ENCODE results near the gene C1QTNF7.

DNA sequence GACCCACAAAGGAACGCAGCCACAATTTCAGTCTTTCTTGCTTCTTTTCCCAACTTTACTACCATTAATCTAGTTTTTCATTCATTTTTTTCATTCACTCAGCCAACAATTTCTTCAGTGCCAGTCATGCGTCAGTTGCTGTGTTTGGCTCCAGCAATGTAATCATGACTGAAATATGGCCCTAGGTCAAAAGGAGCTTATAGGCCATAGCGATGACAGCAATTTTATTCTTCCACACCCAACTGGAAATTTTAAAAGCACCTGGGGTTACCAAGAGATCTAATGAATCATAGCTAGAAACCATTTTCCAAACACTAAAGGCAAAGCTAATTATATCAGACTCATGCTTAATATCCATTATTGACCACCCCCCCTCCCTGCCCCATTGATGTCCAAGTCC, 29.8 kb upstream of the C1QTNF7 start:
- no peak for TF ChIP-seq POLR2A (IDR thresholded peaks at IDR 0.05)
- TF ChIP-seq, protein P1, sequence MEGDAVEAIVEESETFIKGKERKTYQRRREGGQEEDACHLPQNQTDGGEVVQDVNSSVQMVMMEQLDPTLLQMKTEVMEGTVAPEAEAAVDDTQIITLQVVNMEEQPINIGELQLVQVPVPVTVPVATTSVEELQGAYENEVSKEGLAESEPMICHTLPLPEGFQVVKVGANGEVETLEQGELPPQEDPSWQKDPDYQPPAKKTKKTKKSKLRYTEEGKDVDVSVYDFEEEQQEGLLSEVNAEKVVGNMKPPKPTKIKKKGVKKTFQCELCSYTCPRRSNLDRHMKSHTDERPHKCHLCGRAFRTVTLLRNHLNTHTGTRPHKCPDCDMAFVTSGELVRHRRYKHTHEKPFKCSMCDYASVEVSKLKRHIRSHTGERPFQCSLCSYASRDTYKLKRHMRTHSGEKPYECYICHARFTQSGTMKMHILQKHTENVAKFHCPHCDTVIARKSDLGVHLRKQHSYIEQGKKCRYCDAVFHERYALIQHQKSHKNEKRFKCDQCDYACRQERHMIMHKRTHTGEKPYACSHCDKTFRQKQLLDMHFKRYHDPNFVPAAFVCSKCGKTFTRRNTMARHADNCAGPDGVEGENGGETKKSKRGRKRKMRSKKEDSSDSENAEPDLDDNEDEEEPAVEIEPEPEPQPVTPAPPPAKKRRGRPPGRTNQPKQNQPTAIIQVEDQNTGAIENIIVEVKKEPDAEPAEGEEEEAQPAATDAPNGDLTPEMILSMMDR (IDR thresholded peaks at IDR 0.05), result no peak

All from upper lobe of left lung (tissue), 4 donors.